NCI-H187 (cell line): Measurements from ENCODE around the gene FKBP14.
"Not testable (repeated sequence)": the region's sequence is repeated elsewhere in the genome, so short reads cannot be mapped to it uniquely, and the experiment has no call there.

Source experiments
- DNase-seq, 2 experiments: peaks; one replicate each; lab custom pipeline; 2025; lab: John Stamatoyannopoulos, UW

The FKBP14 gene

GRCh38 chr7:29990931-29991330, 35.6 kb downstream of the FKBP14 start:
- no peak for DNase-seq

GRCh38 chr7:29989257-29989995, 37.1 kb downstream of the FKBP14 start, which contains the start of gene SCRN1:
SCRN1 (minus strand) TSS chr7:29989801; CDS start chr7:29969067, 20,734 bp downstream.
- DNase-seq, result no peak

GRCh38 chr7:29988424-29989256, 37.9 kb downstream of the FKBP14 start:
- DNase-seq, result no peak

GRCh38 chr7:29987811-29988317, 38.6 kb downstream of the FKBP14 start:
- no peak for DNase-seq

GRCh38 chr7:29987083-29987482, 39.4 kb downstream of the FKBP14 start:
- no peak for DNase-seq

- no peak for DNase-seq
Observed at GRCh38 chr7:29980151-29980550, 46.4 kb downstream of the FKBP14 start.

GRCh38 chr7:29977886-29978651, 48.4 kb downstream of the FKBP14 start:
- no peak for DNase-seq

- DNase-seq, result no peak
Observed at GRCh38 chr7:29976673-29977415, 49.7 kb downstream of the FKBP14 start.

GRCh38 chr7:29976266-29976665, 50.2 kb downstream of the FKBP14 start:
- DNase-seq, result no peak

- DNase-seq, result no peak
Observed at GRCh38 chr7:29975561-29975960, 50.9 kb downstream of the FKBP14 start.

- DNase-seq, result no peak
Observed at GRCh38 chr7:29974286-29974685, 52.2 kb downstream of the FKBP14 start.

- DNase-seq, result no peak
Observed at GRCh38 chr7:29972315-29972669, 54.2 kb downstream of the FKBP14 start.

- no peak for DNase-seq
Observed at GRCh38 chr7:29971566-29972314, 54.8 kb downstream of the FKBP14 start.

- no peak for DNase-seq
Observed at GRCh38 chr7:29970158-29970557, 56.3 kb downstream of the FKBP14 start.

- no peak for DNase-seq
Observed at GRCh38 chr7:29969738-29970137, 56.8 kb downstream of the FKBP14 start.

GRCh38 chr7:29968683-29969395, 57.7 kb downstream of the FKBP14 start:
- no peak for DNase-seq

GRCh38 chr7:29965030-29965429, 61.5 kb downstream of the FKBP14 start:
- no peak for DNase-seq

GRCh38 chr7:29962035-29962434, 64.5 kb downstream of the FKBP14 start:
- DNase-seq, result no peak

GRCh38 chr7:29961611-29962010, 64.9 kb downstream of the FKBP14 start:
- not testable (repeated sequence) for DNase-seq
